Measurements from ENCODE around the gene COL4A3. TPM values are rescaled to one million over a fixed set of nuclear protein-coding genes. Genes with fewer than 3 reads are reported as not detected.

The COL4A3 gene
- total RNA-seq, 1 donor from 2014 or later: not detected

GRCh38 chr2:227117852-227118251 lies 46.6 kb upstream of the COL4A3 start:
- no peak for DNase-seq (ENCODE audit: low read depth)
- Mint-ChIP-seq H3K27me3 (ENCODE audit: low read depth, unreplicated experiment) (no peaks in the 10 kb centered on the region), H3K4me1 (ENCODE audit: low read depth, unreplicated experiment) (peaks cover 9% of the 10 kb centered on the region), H3K27ac (ENCODE audit: unreplicated experiment) (no peak overlapping the region), H3K36me3 (ENCODE audit: low read depth, unreplicated experiment) (no peaks in the 10 kb centered on the region), H3K9me3 (ENCODE audit: unreplicated experiment) (no peaks in the 10 kb centered on the region), H3K4me3 (ENCODE audit: unreplicated experiment) (no peak overlapping the region)
- Histone ChIP-seq H3K27me3 (ENCODE audit: insufficient read depth, low read length) (no peaks in the 10 kb centered on the region), H3K27ac (ENCODE audit: low read depth, low read length) (no peak overlapping the region), H3K36me3 (ENCODE audit: insufficient read depth, low read length) (no peaks in the 10 kb centered on the region), H3K9ac (ENCODE audit: low read length) (no peak overlapping the region), H2AFZ (ENCODE audit: low read depth, low read length) (no peak overlapping the region), H4K20me1 (ENCODE audit: insufficient read depth, low read length) (no peaks in the 10 kb centered on the region), H3K9me3 (ENCODE audit: insufficient read depth, low read depth, low read length) (no peaks in the 10 kb centered on the region), H3K4me1 (ENCODE audit: insufficient read depth, low read length) (no peaks in the 10 kb centered on the region), H3K4me2 (ENCODE audit: low read length) (no peak overlapping the region), H3K4me3 (ENCODE audit: insufficient read depth, low read depth, low read length) (no peak overlapping the region), H3K79me2 (ENCODE audit: insufficient read depth, low read length) (no peaks in the 10 kb centered on the region)
- no peak for TF ChIP-seq EZH2 (IDR thresholded peaks at IDR 0.05; ENCODE audit: insufficient read depth, low read length)
- no peak for TF ChIP-seq CTCF (IDR thresholded peaks at IDR 0.05; ENCODE audit: insufficient read depth, low read depth, low read length)
- FAIRE-seq: no peak

- TF ChIP-seq CTCF (IDR thresholded peaks at IDR 0.05; ENCODE audit: insufficient read depth, low read depth, low read length): no peak
- H3K27ac Mint-ChIP-seq (ENCODE audit: unreplicated experiment): peak overlapping the region; percentile 47
- H3K4me1 Mint-ChIP-seq (ENCODE audit: low read depth, unreplicated experiment): peaks cover 9% of the 10 kb centered on the region
- Histone ChIP-seq H3K4me1 (ENCODE audit: insufficient read depth, low read length) (no peaks in the 10 kb centered on the region), H3K27ac (ENCODE audit: low read depth, low read length) (no peak overlapping the region), H3K9ac (ENCODE audit: low read length) (no peak overlapping the region), H3K27me3 (ENCODE audit: insufficient read depth, low read length) (no peaks in the 10 kb centered on the region), H3K36me3 (ENCODE audit: insufficient read depth, low read length) (no peaks in the 10 kb centered on the region), H3K4me3 (ENCODE audit: insufficient read depth, low read depth, low read length) (no peak overlapping the region), H4K20me1 (ENCODE audit: insufficient read depth, low read length) (no peaks in the 10 kb centered on the region), H3K79me2 (ENCODE audit: insufficient read depth, low read length) (no peaks in the 10 kb centered on the region), H2AFZ (ENCODE audit: low read depth, low read length) (no peak overlapping the region), H3K9me3 (ENCODE audit: insufficient read depth, low read depth, low read length) (no peaks in the 10 kb centered on the region), H3K4me2 (ENCODE audit: low read length) (no peak overlapping the region)
- no peaks in the 10 kb centered on the region for H3K9me3 Mint-ChIP-seq (ENCODE audit: unreplicated experiment)
- H3K36me3 Mint-ChIP-seq (ENCODE audit: low read depth, unreplicated experiment): no peaks in the 10 kb centered on the region
- DNase-seq (ENCODE audit: low read depth) (no peak), FAIRE-seq (no peak)
- H3K4me3 Mint-ChIP-seq (ENCODE audit: unreplicated experiment): no peak overlapping the region
- H3K27me3 Mint-ChIP-seq (ENCODE audit: low read depth, unreplicated experiment): no peaks in the 10 kb centered on the region
These were observed 46.1 kb upstream of the COL4A3 start for GRCh38 chr2:227118353-227118752.

- Mint-ChIP-seq H3K4me1 (ENCODE audit: low read depth, unreplicated experiment) (no peaks in the 10 kb centered on the region), H3K4me3 (ENCODE audit: unreplicated experiment) (no peak overlapping the region), H3K9me3 (ENCODE audit: unreplicated experiment) (no peaks in the 10 kb centered on the region), H3K27ac (ENCODE audit: unreplicated experiment) (no peak overlapping the region), H3K36me3 (ENCODE audit: low read depth, unreplicated experiment) (no peaks in the 10 kb centered on the region), H3K27me3 (ENCODE audit: low read depth, unreplicated experiment) (peaks cover 7% of the 10 kb centered on the region)
- peaks cover 5% of the 10 kb centered on the region for H3K27me3 ChIP-seq (ENCODE audit: insufficient read depth, low read length)
- H3K9me3 ChIP-seq (ENCODE audit: insufficient read depth, low read depth, low read length): no peaks in the 10 kb centered on the region
- H3K4me1 ChIP-seq (ENCODE audit: insufficient read depth, low read length): no peaks in the 10 kb centered on the region
- H2AFZ ChIP-seq (ENCODE audit: low read depth, low read length): no peak overlapping the region
- no peak for DNase-seq (ENCODE audit: low read depth)
- H3K4me2 ChIP-seq (ENCODE audit: low read length): no peak overlapping the region
- TF ChIP-seq CTCF (IDR thresholded peaks at IDR 0.05; ENCODE audit: insufficient read depth, low read depth, low read length): no peak
- H3K9ac ChIP-seq (ENCODE audit: low read length): no peak overlapping the region
- H3K36me3 ChIP-seq (ENCODE audit: insufficient read depth, low read length): no peaks in the 10 kb centered on the region
- no peak overlapping the region for H3K27ac ChIP-seq (ENCODE audit: low read depth, low read length)
- no peaks in the 10 kb centered on the region for H4K20me1 ChIP-seq (ENCODE audit: insufficient read depth, low read length)
- no peak overlapping the region for H3K4me3 ChIP-seq (ENCODE audit: insufficient read depth, low read depth, low read length)
- no peaks in the 10 kb centered on the region for H3K79me2 ChIP-seq (ENCODE audit: insufficient read depth, low read length)
- no peak for FAIRE-seq
These were observed 40.7 kb upstream of the COL4A3 start for GRCh38 chr2:227123697-227124096.
